GM12865 (cell line): Measurements from ENCODE around the gene TEX35.
"Not testable (repeated sequence)": the region's sequence is repeated elsewhere in the genome, so short reads cannot be mapped to it uniquely, and the experiment has no call there.

Source experiments
- DNase-seq: peaks from one replicate; pipeline ENCODE4 v3.0.0; 2010; ENCODE audit warnings: low read depth
- H3K4me3 ChIP-seq: 2 replicates; pipeline ENCODE4 v1.5.1; 2011; ENCODE audit warnings: mild to moderate bottlenecking, low read depth, low read length, control low read depth
- TF ChIP-seq, protein P1 (sequence below): IDR thresholded peaks from 2 replicates; pipeline ENCODE4 v1.5.1; 2011; ENCODE audit warnings: low read length, control low read depth, low read depth, inconsistent platforms; ENCODE audit not compliant: insufficient read depth; ENCODE audit errors: missing control alignments

The TEX35 gene

DNA sequence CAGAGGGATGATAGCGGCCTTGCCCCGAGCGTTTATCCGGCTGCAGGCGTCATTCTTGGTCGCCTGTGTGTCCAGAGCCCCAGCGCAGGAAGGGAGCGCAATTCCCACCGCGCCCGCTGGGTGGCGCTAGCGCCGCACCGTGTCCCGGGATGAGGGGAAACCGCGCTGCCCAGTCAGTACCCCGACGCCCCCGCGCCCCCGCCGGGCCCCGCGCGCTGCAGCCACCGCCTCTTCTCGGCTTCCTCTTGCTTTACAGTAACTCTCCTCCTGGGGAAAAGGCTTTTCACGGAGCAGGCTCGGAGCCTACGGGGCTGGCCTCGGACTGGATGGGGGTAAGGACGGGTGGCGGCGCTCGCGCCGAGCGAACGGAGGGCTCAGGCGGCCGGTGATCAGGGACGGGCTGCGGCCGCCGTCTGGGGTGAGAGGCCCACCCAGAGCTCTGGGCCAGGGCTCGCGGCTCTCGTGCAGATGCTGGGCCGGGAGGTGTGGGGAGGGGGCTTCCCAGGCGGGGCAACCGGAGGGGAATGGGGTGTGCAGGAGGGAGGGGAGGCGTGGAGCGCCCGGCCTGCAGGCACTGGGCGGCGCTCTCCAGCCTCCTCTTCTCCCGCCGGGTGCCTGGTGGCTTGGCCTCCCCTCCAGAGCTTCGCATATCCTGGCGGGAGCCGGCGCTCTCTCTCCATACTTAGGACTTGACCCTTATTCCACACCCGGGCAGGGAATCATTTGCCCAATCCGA is 29.8 kb downstream of the TEX35 start:
- TF ChIP-seq, protein P1, sequence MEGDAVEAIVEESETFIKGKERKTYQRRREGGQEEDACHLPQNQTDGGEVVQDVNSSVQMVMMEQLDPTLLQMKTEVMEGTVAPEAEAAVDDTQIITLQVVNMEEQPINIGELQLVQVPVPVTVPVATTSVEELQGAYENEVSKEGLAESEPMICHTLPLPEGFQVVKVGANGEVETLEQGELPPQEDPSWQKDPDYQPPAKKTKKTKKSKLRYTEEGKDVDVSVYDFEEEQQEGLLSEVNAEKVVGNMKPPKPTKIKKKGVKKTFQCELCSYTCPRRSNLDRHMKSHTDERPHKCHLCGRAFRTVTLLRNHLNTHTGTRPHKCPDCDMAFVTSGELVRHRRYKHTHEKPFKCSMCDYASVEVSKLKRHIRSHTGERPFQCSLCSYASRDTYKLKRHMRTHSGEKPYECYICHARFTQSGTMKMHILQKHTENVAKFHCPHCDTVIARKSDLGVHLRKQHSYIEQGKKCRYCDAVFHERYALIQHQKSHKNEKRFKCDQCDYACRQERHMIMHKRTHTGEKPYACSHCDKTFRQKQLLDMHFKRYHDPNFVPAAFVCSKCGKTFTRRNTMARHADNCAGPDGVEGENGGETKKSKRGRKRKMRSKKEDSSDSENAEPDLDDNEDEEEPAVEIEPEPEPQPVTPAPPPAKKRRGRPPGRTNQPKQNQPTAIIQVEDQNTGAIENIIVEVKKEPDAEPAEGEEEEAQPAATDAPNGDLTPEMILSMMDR = peak; percentile 90
- DNase-seq = peak; percentile 87
- H3K4me3 ChIP-seq = peak overlapping the region; percentile 87

DNA sequence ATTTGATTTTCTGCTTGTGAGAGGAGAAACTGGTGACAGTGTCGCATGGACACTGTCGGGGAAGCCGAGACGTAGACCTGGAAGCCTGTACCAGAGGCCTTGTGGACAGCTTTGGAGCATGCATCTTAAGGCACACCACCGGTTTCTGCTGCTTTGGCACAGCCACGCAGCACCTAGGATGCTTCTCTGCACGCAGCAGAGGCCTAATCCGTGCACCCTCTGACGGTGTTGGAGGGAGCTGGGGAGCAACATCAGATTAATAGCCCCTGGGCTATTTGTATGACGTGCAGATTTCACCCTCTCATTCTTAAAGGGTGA is 30.3 kb downstream of the TEX35 start:
- DNase-seq = no peak
- TF ChIP-seq, protein P1 = no peak
- H3K4me3 ChIP-seq = peak overlapping the region; percentile 87

DNA sequence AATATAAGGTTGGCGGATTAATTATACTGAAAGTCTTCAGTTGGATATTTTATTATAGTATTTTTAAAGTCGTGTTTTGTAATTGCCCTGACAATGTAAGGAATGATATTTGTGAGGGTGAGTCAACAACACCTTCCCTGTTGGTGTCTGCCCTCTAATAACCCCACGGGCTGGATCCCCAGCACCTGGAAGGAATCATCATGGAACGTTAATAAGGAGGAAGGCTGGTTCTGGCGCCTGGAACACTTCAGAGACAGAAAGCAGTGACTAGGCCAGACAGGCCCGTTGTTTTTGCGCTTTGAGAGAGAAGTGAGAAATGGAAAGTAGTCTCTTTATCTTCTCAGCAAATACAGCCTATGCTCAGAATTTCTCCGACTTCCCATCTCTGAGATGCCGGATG is 31.6 kb downstream of the TEX35 start:
- TF ChIP-seq, protein P1 = no peak
- no peak overlapping the region for H3K4me3 ChIP-seq
- DNase-seq = no peak

DNA sequence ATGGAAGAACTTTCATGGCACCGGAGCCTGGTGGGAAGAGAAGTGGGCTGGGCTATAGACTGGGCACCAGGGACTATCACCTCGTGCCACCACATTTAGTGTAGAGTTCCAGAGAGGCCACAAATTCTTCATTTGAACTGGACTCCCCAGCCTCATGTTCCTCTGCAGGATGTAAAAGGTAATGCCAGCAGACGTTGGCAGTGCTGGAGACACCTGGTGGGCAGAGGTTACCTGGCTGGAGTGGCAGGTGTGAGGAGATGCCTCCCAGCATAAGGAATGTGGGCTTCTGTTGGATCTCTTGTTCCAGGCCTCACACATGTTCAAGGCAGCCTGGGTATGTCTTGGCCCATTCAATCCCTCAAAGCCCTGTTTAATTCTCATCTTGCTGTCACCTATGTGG is 35.2 kb downstream of the TEX35 start:
- TF ChIP-seq, protein P1 = no peak
- DNase-seq = no peak
- no peak overlapping the region for H3K4me3 ChIP-seq

DNA sequence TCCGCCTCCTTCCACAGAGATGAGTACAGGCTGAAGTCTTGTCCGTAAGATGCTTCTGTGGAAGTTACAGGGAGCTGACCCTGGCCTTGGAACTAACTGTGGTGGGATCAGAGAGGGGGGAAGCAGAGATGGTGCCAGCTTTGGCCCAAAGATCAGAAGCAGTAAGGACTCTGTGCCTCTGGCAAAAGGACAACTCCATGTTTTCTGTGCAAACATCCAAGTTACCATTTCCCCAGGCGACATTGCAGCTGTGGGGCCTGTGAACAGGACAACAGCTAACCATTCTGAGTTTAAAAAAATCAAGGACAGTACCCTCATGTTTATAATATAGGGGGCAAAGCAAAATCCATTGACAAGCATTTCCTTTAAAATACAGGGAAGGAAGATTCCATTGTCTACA is 38.4 kb downstream of the TEX35 start:
- DNase-seq = no peak
- H3K4me3 ChIP-seq = no peak overlapping the region
- TF ChIP-seq, protein P1 = no peak

DNA sequence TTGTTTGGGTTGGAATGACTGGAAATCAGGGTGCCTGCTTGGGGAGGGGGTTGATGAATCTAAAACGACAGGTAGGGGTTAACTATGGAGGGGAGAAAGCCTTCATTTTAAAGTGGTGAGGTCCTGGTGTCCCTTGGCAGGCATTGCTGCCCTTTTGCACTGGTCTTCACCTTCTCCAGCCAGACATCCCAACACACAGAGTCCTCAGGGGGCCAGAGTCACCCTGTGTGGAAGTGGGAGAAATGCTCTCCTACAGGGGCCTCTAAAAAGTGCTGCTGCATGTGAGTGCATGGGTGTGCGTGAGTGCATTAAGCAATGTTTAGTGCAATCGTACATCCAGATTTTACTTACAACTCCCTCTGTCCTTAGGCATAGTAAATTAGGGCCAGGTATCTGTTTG is 39.0 kb downstream of the TEX35 start:
- no peak overlapping the region for H3K4me3 ChIP-seq
- no peak for DNase-seq
- TF ChIP-seq, protein P1 = no peak

DNA sequence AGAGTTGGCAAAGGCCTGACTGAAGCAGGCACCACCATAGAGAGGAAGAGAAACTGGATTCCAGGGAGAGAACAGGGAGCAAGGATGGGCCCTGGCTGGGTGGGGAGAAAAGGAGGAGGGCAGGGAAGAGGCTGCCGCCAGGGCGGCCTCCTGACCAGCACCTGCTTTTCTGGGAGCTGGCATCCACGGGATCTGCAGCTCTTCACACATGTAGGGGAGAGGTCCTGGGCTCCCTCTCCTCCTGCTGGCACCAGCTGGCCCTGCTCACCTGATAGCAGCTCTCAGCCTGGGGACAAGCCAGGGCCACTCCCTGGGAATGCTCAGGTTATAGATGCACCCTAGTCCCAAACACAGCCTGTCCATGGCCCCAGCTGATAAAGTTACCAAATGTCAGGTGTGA is 39.9 kb downstream of the TEX35 start:
- TF ChIP-seq, protein P1 = no peak
- no peak overlapping the region for H3K4me3 ChIP-seq
- DNase-seq = no peak

DNA sequence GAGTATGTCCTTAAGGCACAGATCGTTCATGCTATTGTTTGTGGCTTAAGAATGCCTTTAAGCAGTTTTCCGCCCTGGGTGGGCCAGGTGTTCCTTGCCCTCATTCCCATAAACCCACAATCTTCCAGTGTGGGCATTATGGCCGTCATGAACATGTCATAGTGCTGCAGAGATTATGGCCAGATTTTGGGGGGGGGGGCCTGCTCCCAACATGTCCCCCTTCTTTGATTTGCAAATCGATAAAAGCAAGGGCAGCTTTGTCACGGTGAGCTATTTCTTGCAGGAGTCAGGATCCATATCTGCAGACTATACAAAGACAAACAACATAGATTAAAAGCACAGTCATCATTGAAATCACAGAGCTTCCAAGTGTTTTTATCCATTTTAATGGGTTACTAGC is 41.4 kb downstream of the TEX35 start:
- not testable (repeated sequence) for DNase-seq, H3K4me3 ChIP-seq

DNA sequence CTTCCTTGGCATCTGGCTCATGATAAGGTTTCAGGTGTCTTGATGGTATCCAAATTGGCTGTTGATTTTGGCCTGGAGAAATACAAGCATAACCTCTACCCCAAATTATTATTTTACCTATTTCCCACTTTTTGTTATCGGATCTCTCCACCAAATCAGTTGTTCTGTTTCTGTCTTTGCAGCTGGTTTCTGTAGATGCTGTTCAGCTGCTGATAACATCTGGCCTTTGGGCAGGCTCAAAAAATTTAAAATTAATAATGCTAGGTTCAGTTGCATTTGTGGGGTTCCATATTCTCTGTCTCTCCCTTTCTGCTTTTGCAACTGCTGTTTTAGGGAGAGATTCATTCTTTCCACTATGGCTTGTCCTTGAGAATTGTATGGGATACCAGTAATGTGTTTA is 42.7 kb downstream of the TEX35 start:
- not testable (repeated sequence) for DNase-seq, H3K4me3 ChIP-seq

DNA sequence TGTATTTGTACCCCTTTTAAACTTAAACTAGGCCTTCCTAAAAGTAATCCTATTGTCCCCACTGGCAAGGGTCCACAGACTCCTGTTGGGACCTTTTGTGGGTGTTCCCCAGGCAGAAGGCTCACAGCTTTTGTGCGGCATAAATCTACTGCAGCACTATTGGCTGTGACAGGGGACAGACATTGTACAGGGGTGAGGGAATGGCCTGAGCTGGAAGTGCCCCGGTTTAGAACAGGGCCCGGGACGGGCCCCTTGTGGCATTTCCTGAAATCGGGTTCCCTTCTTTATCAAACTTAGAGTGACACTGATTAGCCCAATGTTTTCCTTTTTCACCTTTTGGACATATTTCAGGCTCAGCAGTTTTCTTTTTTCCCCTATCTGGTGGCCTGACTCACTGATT is 45.9 kb downstream of the TEX35 start:
- DNase-seq, H3K4me3 ChIP-seq: not testable (repeated sequence)
